H9 (cell line): ENCODE data around the gene KCNH1. TPM values are rescaled to one million over a fixed set of nuclear protein-coding genes. Genes with fewer than 3 reads are reported as not detected.

Source experiments
- DNase-seq: peaks from one replicate; pipeline ENCODE4 v3.0.0-alpha.2; 2017
- H2AFZ ChIP-seq: one replicate; pipeline ENCODE4 v1.6.1; 2013; ENCODE audit warnings: mild to moderate bottlenecking, low read length, control low read depth, moderate library complexity
- H2AK5ac ChIP-seq: 2 replicates; pipeline ENCODE4 v1.6.1; 2013; ENCODE audit warnings: low read length, control low read depth, mixed read lengths; ENCODE audit not compliant: insufficient read length
- H2BK120ac ChIP-seq: one replicate; pipeline ENCODE4 v1.6.1; 2013; ENCODE audit warnings: low read depth, mild to moderate bottlenecking, low read length, control low read depth, inconsistent platforms; ENCODE audit not compliant: poor library complexity, severe bottlenecking
- H2BK12ac ChIP-seq: 2 replicates; pipeline ENCODE4 v1.6.1; 2013; ENCODE audit warnings: low read length, control low read depth, mixed read lengths, low read depth; ENCODE audit not compliant: insufficient read length
- H2BK15ac ChIP-seq: 2 replicates; pipeline ENCODE4 v1.6.1; 2013; ENCODE audit warnings: low read depth, low read length, control low read depth
- H2BK20ac ChIP-seq: one replicate; pipeline ENCODE4 v1.6.1; 2013; ENCODE audit warnings: low read depth, mild to moderate bottlenecking, low read length, control low read depth, inconsistent platforms; ENCODE audit not compliant: poor library complexity, severe bottlenecking
- H2BK5ac ChIP-seq: 2 replicates; pipeline ENCODE4 v1.6.1; 2013; ENCODE audit warnings: low read length, control low read depth, mixed read lengths; ENCODE audit not compliant: insufficient read length
- H3K14ac ChIP-seq: 2 replicates; pipeline ENCODE4 v1.6.1; 2013; ENCODE audit warnings: low read length, control low read depth; ENCODE audit not compliant: insufficient read depth
- H3K18ac ChIP-seq: 2 replicates; pipeline ENCODE4 v1.6.1; 2013; ENCODE audit warnings: low read depth, mild to moderate bottlenecking, mixed read lengths, low read length, control low read depth; ENCODE audit not compliant: insufficient read length
- H3K23ac ChIP-seq: 2 replicates; pipeline ENCODE4 v1.6.1; 2013; ENCODE audit warnings: low read length, control low read depth, mixed read lengths, low read depth; ENCODE audit not compliant: insufficient read length
- H3K23me2 ChIP-seq: 2 replicates; pipeline ENCODE4 v1.6.1; 2013; ENCODE audit warnings: low read depth, mild to moderate bottlenecking, mixed read lengths, low read length, control low read depth; ENCODE audit not compliant: insufficient read length, poor library complexity, severe bottlenecking
- H3K27ac ChIP-seq: 2 replicates; pipeline ENCODE4 v1.5.1; 2013; ENCODE audit warnings: low read length, control low read depth, mixed read lengths, low read depth; ENCODE audit not compliant: insufficient read length
- H3K27me3 ChIP-seq: 2 replicates; pipeline ENCODE4 v1.6.1; 2013; ENCODE audit warnings: low read length, control low read depth, inconsistent platforms; ENCODE audit not compliant: insufficient read depth
- H3K4ac ChIP-seq: 2 replicates; pipeline ENCODE4 v1.6.1; 2013; ENCODE audit warnings: low read depth, mild to moderate bottlenecking, control low read depth, inconsistent platforms, low read length, moderate library complexity
- H3K4me1 ChIP-seq: 2 replicates; pipeline ENCODE4 v1.6.1; 2013; ENCODE audit warnings: low read length, control low read depth, inconsistent platforms; ENCODE audit not compliant: insufficient read depth
- H3K4me2 ChIP-seq: 2 replicates; pipeline ENCODE4 v1.6.1; 2013; ENCODE audit warnings: low read length, control low read depth, mixed read lengths; ENCODE audit not compliant: insufficient read length, insufficient read depth
- H3K56ac ChIP-seq: 2 replicates; pipeline ENCODE4 v1.6.1; 2013; ENCODE audit warnings: low read depth, mild to moderate bottlenecking, mixed read lengths, low read length, control low read depth; ENCODE audit not compliant: insufficient read length
- H3K79me1 ChIP-seq: 2 replicates; pipeline ENCODE4 v1.6.1; 2013; ENCODE audit warnings: low read depth, mild to moderate bottlenecking, moderate library complexity, low read length, control low read depth, inconsistent platforms; ENCODE audit not compliant: insufficient read depth, poor library complexity, severe bottlenecking
- H3K79me2 ChIP-seq: 2 replicates; pipeline ENCODE4 v1.6.1; 2013; ENCODE audit warnings: low read length, control low read depth, inconsistent platforms; ENCODE audit not compliant: insufficient read depth
- H3K9ac ChIP-seq: 2 replicates; pipeline ENCODE4 v1.6.1; 2013; ENCODE audit warnings: low read length, control low read depth, mixed read lengths; ENCODE audit not compliant: insufficient read length; ENCODE audit errors: extremely low read depth
- H3K9me3 ChIP-seq: one replicate; pipeline ENCODE4 v1.6.1; 2013; ENCODE audit warnings: low read depth, low read length, inconsistent platforms; ENCODE audit not compliant: control insufficient read depth
- H3T11ph ChIP-seq: one replicate; pipeline ENCODE4 v1.6.1; 2013; ENCODE audit warnings: mild to moderate bottlenecking, low read length, control low read depth, inconsistent platforms
- H4K20me1 ChIP-seq: one replicate; pipeline ENCODE4 v1.6.1; 2013; ENCODE audit not compliant: control insufficient read depth, insufficient read length, insufficient read depth
- H4K5ac ChIP-seq: 2 replicates; pipeline ENCODE4 v1.6.1; 2013; ENCODE audit warnings: low read depth, mild to moderate bottlenecking, mixed read lengths, low read length, control low read depth; ENCODE audit not compliant: insufficient read length
- H4K8ac ChIP-seq: replicated peaks from 2 replicates; pipeline ENCODE4 v1.6.1; 2013; ENCODE audit warnings: low read length, control low read depth, mixed read lengths, low read depth; ENCODE audit not compliant: insufficient read length
- H4K91ac ChIP-seq: 2 replicates; pipeline ENCODE4 v1.6.1; 2013; ENCODE audit warnings: low read depth, mild to moderate bottlenecking, moderate library complexity, mixed read lengths, low read length, control low read depth; ENCODE audit not compliant: insufficient read length
- H3K27ac Mint-ChIP-seq, 3 experiments: 2 replicates in 2 of 3; 3 replicates in 1 of 3; pipeline ENCODE4 v1.8.0; 2020 to 2021; ENCODE audit warnings: mixed read lengths in 3 of 3, mild to moderate bottlenecking in 1 of 3, moderate library complexity in 1 of 3
- H3K27me3 Mint-ChIP-seq: 2 replicates; pipeline ENCODE4 v1.8.0; 2021; ENCODE audit warnings: low read depth, mild to moderate bottlenecking, moderate library complexity, mixed read lengths
- H3K36me3 Mint-ChIP-seq, 3 experiments: 2 replicates in 2 of 3; 3 replicates in 1 of 3; pipeline ENCODE4 v1.8.0; 2020 to 2021; ENCODE audit warnings: low read depth in 3 of 3, mixed read lengths in 3 of 3; ENCODE audit not compliant: insufficient read depth in 1 of 3
- H3K4me1 Mint-ChIP-seq, 2 experiments: 2 replicates each; pipeline ENCODE4 v1.8.0; 2020; ENCODE audit warnings: mixed read lengths in 2 of 2
- H3K4me3 Mint-ChIP-seq, 2 experiments: 2 replicates in 1 of 2; 3 replicates in 1 of 2; pipeline ENCODE4 v1.8.0; 2020 to 2021; ENCODE audit warnings: mild to moderate bottlenecking in 2 of 2, mixed read lengths in 2 of 2, moderate library complexity in 1 of 2
- H3K9me3 Mint-ChIP-seq, 2 experiments: 2 replicates in 1 of 2; 3 replicates in 1 of 2; pipeline ENCODE4 v1.8.0; 2020; ENCODE audit warnings: mild to moderate bottlenecking in 2 of 2, mixed read lengths in 2 of 2, moderate library complexity in 1 of 2
- CTCF ChIP-seq: fragments of 200-600 bp; sonication (generic); conservative IDR thresholded peaks from 3 replicates; pipeline ENCODE4 v1.8.0; 2021; ENCODE audit warnings: antibody characterized with exemption, mild to moderate bottlenecking
- WGBS: extraction: QIAGEN DNeasy Blood & Tissue Kit; methylation state at CpG from one replicate; pipeline ENCODE4 v1.1.7; 2013; ENCODE audit warnings: missing lambda C conversion rate, low lambda C conversion rate, mixed read lengths; ENCODE audit not compliant: insufficient read length; ENCODE audit errors: extremely low coverage; 5-methylcytosine and 5-hydroxymethylcytosine counted together
- total RNA-seq: library from RNA; stranded (reverse); gene quantifications from 2 replicates; pipeline ENCODE4 v1.2.1, GENCODE V29; 2021

KCNH1 gene
- total RNA-seq, 1 experiment from 2014 or later = 0.11 TPM

GRCh38 chr1:210703593-210703992 lies 430.4 kb downstream of the KCNH1 start:
- no peaks in the 10 kb centered on the region for H3K23me2 ChIP-seq
- Mint-ChIP-seq H3K27me3 (no peaks in the 10 kb centered on the region), H3K36me3 (peaks cover 0 to 7% (median 0%) of the 10 kb centered on the region in 3 experiments; a peak in 2 of 7 replicates), H3K4me1 (peaks cover 9 to 18% of the 10 kb centered on the region in 2 experiments), H3K4me3 (no peak overlapping the region), H3K27ac (no peak overlapping the region), H3K9me3 (no peaks in the 10 kb centered on the region; a peak in 1 of 5 replicates)
- H2AFZ ChIP-seq = no peak overlapping the region
- no peak for DNase-seq
- H2BK12ac ChIP-seq = no peak overlapping the region
- H3K9me3 ChIP-seq = no peaks in the 10 kb centered on the region
- H3K4ac ChIP-seq = no peak overlapping the region
- H3K79me2 ChIP-seq = no peaks in the 10 kb centered on the region
- H3K9ac ChIP-seq = no peak overlapping the region
- no peak overlapping the region for H4K91ac ChIP-seq
- no peak overlapping the region for H2BK15ac ChIP-seq
- H2BK20ac ChIP-seq = no peak overlapping the region
- no peak overlapping the region for H3T11ph ChIP-seq
- H3K56ac ChIP-seq = no peak overlapping the region
- no peaks in the 10 kb centered on the region for H3K27me3 ChIP-seq
- no peak overlapping the region for H3K27ac ChIP-seq
- no peak overlapping the region for H2AK5ac ChIP-seq
- WGBS = no CpG with 5 or more reads among the region's 2 CpGs
- H2BK120ac ChIP-seq = no peak overlapping the region
- H3K23ac ChIP-seq = no peak overlapping the region
- H3K18ac ChIP-seq = no peak overlapping the region
- no peak overlapping the region for H4K5ac ChIP-seq
- H2BK5ac ChIP-seq = no peak overlapping the region
- H3K4me1 ChIP-seq = no peaks in the 10 kb centered on the region
- no peaks in the 10 kb centered on the region for H4K20me1 ChIP-seq
- H3K14ac ChIP-seq = no peak overlapping the region; the same call in 1 of the 2 replicates
- no peak overlapping the region for H4K8ac ChIP-seq
- H3K4me2 ChIP-seq = no peak overlapping the region
- no peaks in the 10 kb centered on the region for H3K79me1 ChIP-seq
- TF ChIP-seq CTCF = no peak
